Endodermal cell (in vitro differentiated cells): ENCODE data around the gene RFC5. TPM values are rescaled to one million over a fixed set of nuclear protein-coding genes. Genes with fewer than 3 reads are reported as not detected.

ENCODE experiments used
- DNase-seq: peaks from one replicate; pipeline ENCODE4 v3.0.0-alpha.2; 2017
- H3K27ac ChIP-seq: 2 replicates; pipeline ENCODE4 v1.5.1; 2013; ENCODE audit warnings: mild to moderate bottlenecking, low read depth, low read length, moderate library complexity
- H3K27me3 ChIP-seq: 2 replicates; pipeline ENCODE4 v1.6.1; 2013; ENCODE audit warnings: mild to moderate bottlenecking, low read length, moderate library complexity; ENCODE audit not compliant: insufficient read depth, control insufficient read depth, poor library complexity, severe bottlenecking
- H3K36me3 ChIP-seq: 2 replicates; pipeline ENCODE4 v1.7.0; 2013; ENCODE audit warnings: mild to moderate bottlenecking, low read length, moderate library complexity; ENCODE audit not compliant: control insufficient read depth, insufficient read depth
- H3K4me1 ChIP-seq: one replicate; pipeline ENCODE4 v1.7.0; 2013; ENCODE audit warnings: low read length; ENCODE audit not compliant: control insufficient read depth, insufficient read depth
- H3K4me3 ChIP-seq: 2 replicates; pipeline ENCODE4 v1.5.1; 2013; ENCODE audit warnings: mild to moderate bottlenecking, low read length, moderate library complexity
- H3K9ac ChIP-seq: 2 replicates; pipeline ENCODE4 v1.6.1; 2013; ENCODE audit warnings: mild to moderate bottlenecking, low read length, moderate library complexity; ENCODE audit not compliant: poor library complexity, severe bottlenecking; ENCODE audit errors: extremely low read depth
- H3K9me3 ChIP-seq: 2 replicates; pipeline ENCODE4 v1.6.1; 2013; ENCODE audit warnings: mild to moderate bottlenecking, low read length, moderate library complexity; ENCODE audit not compliant: control insufficient read depth
- H3K27ac Mint-ChIP-seq: 2 replicates; pipeline ENCODE4 v1.8.0; 2020; ENCODE audit warnings: mixed read lengths
- H3K27me3 Mint-ChIP-seq: 2 replicates; pipeline ENCODE4 v1.8.0; 2021; ENCODE audit warnings: mild to moderate bottlenecking, mixed read lengths; ENCODE audit not compliant: insufficient read depth
- H3K36me3 Mint-ChIP-seq: 2 replicates; pipeline ENCODE4 v1.8.0; 2020; ENCODE audit warnings: low read depth, mixed read lengths
- H3K4me1 Mint-ChIP-seq: 2 replicates; pipeline ENCODE4 v1.8.0; 2020; ENCODE audit warnings: mixed read lengths
- H3K4me3 Mint-ChIP-seq: 2 replicates; pipeline ENCODE4 v1.8.0; 2020; ENCODE audit warnings: mild to moderate bottlenecking, moderate library complexity, mixed read lengths
- H3K9me3 Mint-ChIP-seq: 2 replicates; pipeline ENCODE4 v1.8.0; 2020; ENCODE audit warnings: mild to moderate bottlenecking, mixed read lengths
- WGBS, 2 experiments: methylation state at CpG; one replicate each; pipeline versions ENCODE4 v1.1.5 to v1.1.7; 2013; ENCODE audit warnings: missing lambda C conversion rate in 2 of 2, mixed read lengths in 1 of 2; ENCODE audit not compliant: insufficient coverage in 1 of 2, insufficient read length in 1 of 2; 5-methylcytosine and 5-hydroxymethylcytosine counted together
- total RNA-seq, 2 donors: library from RNA; stranded (reverse); fragmentation: NEBNext Ultra II Directional in 1 of 2; extraction: Animal tissue kit (Norgen Biotek cat#: 25700) in 1 of 2; gene quantifications; 2 replicates in 1 of 2; 3 replicates in 1 of 2; pipeline ENCODE4 v1.2.1, GENCODE V29; 2021
- TF ChIP-seq, protein P1 (sequence below): fragments of 200-600 bp; sonication (generic); conservative IDR thresholded peaks from 2 replicates; pipeline ENCODE4 v1.5.0; 2021; ENCODE audit warnings: antibody characterized with exemption, mild to moderate bottlenecking

Gene RFC5
- total RNA-seq, 2 donors from 2014 or later, result 32.2 to 46.2 TPM

DNA sequence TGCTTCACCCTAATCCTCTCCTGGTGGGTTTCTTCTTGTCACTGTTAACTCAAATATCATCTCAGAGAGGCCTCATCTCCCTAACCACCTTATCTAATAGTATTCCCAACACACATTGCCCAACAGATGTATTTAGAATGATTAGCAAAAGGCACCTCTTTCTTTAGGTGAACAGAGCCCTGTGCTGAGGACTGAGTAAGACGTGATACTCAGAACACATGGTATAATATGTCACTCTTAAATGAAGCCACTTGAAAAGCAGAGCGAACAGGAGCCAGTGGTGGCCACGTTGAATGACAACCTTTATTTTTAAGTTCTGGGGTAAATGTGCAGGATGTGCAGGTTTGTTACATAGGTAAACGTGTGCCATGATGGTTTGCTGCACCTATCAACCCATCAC, 46.2 kb upstream of the RFC5 start:
- Mint-ChIP-seq H3K36me3 (peaks cover 3% of the 10 kb centered on the region), H3K9me3 (peaks cover 18% of the 10 kb centered on the region), H3K27me3 (peaks cover 63% of the 10 kb centered on the region), H3K27ac (no peak overlapping the region), H3K4me3 (peak overlapping the region; percentile 75), H3K4me1 (peaks cover 3% of the 10 kb centered on the region)
- TF ChIP-seq, protein P1, sequence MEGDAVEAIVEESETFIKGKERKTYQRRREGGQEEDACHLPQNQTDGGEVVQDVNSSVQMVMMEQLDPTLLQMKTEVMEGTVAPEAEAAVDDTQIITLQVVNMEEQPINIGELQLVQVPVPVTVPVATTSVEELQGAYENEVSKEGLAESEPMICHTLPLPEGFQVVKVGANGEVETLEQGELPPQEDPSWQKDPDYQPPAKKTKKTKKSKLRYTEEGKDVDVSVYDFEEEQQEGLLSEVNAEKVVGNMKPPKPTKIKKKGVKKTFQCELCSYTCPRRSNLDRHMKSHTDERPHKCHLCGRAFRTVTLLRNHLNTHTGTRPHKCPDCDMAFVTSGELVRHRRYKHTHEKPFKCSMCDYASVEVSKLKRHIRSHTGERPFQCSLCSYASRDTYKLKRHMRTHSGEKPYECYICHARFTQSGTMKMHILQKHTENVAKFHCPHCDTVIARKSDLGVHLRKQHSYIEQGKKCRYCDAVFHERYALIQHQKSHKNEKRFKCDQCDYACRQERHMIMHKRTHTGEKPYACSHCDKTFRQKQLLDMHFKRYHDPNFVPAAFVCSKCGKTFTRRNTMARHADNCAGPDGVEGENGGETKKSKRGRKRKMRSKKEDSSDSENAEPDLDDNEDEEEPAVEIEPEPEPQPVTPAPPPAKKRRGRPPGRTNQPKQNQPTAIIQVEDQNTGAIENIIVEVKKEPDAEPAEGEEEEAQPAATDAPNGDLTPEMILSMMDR, result no peak
- no peaks in the 10 kb centered on the region for H3K36me3 ChIP-seq
- H3K27me3 ChIP-seq, result peaks cover 33% of the 10 kb centered on the region
- peaks cover 17% of the 10 kb centered on the region for H3K9me3 ChIP-seq
- H3K4me1 ChIP-seq, result no peaks in the 10 kb centered on the region
- no peak overlapping the region for H3K9ac ChIP-seq
- H3K27ac ChIP-seq, result no peak overlapping the region
- DNase-seq, result peak; percentile 17
- no peak overlapping the region for H3K4me3 ChIP-seq
- 80 to 96% methylated on average over 3 of the region's 4 CpGs for WGBS, 2 experiments

- Histone ChIP-seq H3K9ac (no peak overlapping the region), H3K9me3 (peaks cover 17% of the 10 kb centered on the region), H3K4me3 (no peak overlapping the region), H3K27me3 (peaks cover 13% of the 10 kb centered on the region), H3K27ac (no peak overlapping the region), H3K4me1 (no peaks in the 10 kb centered on the region), H3K36me3 (no peaks in the 10 kb centered on the region)
- Mint-ChIP-seq H3K36me3 (peaks cover 3% of the 10 kb centered on the region), H3K4me1 (peaks cover 3% of the 10 kb centered on the region), H3K4me3 (no peak overlapping the region), H3K27ac (no peak overlapping the region), H3K27me3 (peaks cover 44% of the 10 kb centered on the region), H3K9me3 (peaks cover 18% of the 10 kb centered on the region)
- WGBS, 2 experiments, result 85 to 90% methylated on average over 2 of the region's 2 CpGs
- TF ChIP-seq, protein P1, result no peak
- no peak for DNase-seq
These were observed 44.2 kb upstream of the RFC5 start for GRCh38 chr12:117972301-117972700.

- H3K4me3 ChIP-seq, result no peak overlapping the region
- H3K27ac ChIP-seq, result no peak overlapping the region
- peaks cover 17% of the 10 kb centered on the region for H3K9me3 ChIP-seq
- H3K9ac ChIP-seq, result no peak overlapping the region
- Mint-ChIP-seq H3K27ac (no peak overlapping the region), H3K9me3 (peaks cover 18% of the 10 kb centered on the region), H3K36me3 (peaks cover 3% of the 10 kb centered on the region), H3K4me3 (no peak overlapping the region), H3K4me1 (no peaks in the 10 kb centered on the region), H3K27me3 (peaks cover 34% of the 10 kb centered on the region)
- TF ChIP-seq, protein P1, result no peak
- H3K27me3 ChIP-seq, result no peaks in the 10 kb centered on the region
- WGBS, 2 experiments, result 91 to 92% methylated on average over 3 of the region's 3 CpGs
- DNase-seq, result no peak
- H3K4me1 ChIP-seq, result no peaks in the 10 kb centered on the region
- no peaks in the 10 kb centered on the region for H3K36me3 ChIP-seq
These were observed 41.5 kb upstream of the RFC5 start for GRCh38 chr12:117975006-117975405.
